ENCODE measurements around the gene ALK. TPM values are rescaled to one million over a fixed set of nuclear protein-coding genes. Genes with fewer than 3 reads are reported as not detected.

ALK gene
- polyA plus RNA-seq, 3 donors = not detected

DNA sequence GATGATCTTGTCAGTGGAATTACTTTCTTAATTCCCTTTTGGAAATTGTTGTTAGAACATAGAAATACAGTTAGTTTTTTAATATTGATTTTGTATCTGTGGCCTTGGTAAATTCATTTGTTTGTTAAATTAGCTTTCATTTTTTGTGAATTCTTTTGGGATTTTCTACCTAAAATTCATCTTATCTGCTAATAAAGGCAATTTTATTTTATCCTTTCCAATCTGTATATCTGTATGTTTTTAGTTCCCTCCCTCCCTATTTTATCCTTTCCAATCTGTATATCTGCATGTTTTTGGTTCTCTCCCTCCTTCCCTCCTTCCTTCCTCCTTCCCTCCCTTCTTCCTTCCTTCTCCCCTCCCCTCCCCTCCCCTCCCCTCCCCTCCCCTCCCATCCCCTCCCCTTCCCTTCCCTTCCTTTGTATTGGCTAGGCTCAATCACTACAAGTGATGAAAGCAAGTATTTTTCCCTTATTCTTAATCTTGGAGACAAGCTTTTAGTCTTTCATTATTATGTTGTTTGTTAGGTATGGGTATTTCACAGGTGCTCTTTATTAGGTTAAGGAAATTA lies 244.4 kb downstream of the ALK start:
- H3K27me3 Mint-ChIP-seq (ENCODE audit: low read depth in 3 of 3) = peaks cover 1 to 2% (median 1%) of the 10 kb centered on the region in 3 donors
- H3K4me2 ChIP-seq (replicated peaks; ENCODE audit: extremely low read depth, low read length, poor library complexity, severe bottlenecking) = no peak overlapping the region
- H3K4me1 Mint-ChIP-seq = no peaks in the 10 kb centered on the region
- no peaks in the 10 kb centered on the region for H3K36me3 Mint-ChIP-seq
- DNase-seq = no peak
- no peaks in the 10 kb centered on the region for H4K20me1 ChIP-seq (ENCODE audit: insufficient read depth, low read length)
- no peaks in the 10 kb centered on the region for H3K27me3 ChIP-seq (ENCODE audit: control insufficient read depth in 2 of 2, insufficient read depth in 2 of 2, low read length in 2 of 2)
- no peaks in the 10 kb centered on the region for H3K4me1 ChIP-seq (ENCODE audit: control insufficient read depth in 1 of 2, insufficient read depth in 2 of 2, low read length in 2 of 2)
- no peak overlapping the region for H3K4me3 Mint-ChIP-seq
- no peaks in the 10 kb centered on the region for H3K9me3 ChIP-seq (replicated peaks in 1 of 2; ENCODE audit: control insufficient read depth in 1 of 2, insufficient read depth in 1 of 2, low read length in 2 of 2)
- no peaks in the 10 kb centered on the region for H3K36me3 ChIP-seq (replicated peaks in 1 of 2; ENCODE audit: control insufficient read depth in 1 of 2, insufficient read depth in 2 of 2, low read length in 2 of 2)
- no peak overlapping the region for H2AFZ ChIP-seq (ENCODE audit: insufficient read depth, low read depth, low read length, poor library complexity, severe bottlenecking)
- no peak overlapping the region for H3K27ac Mint-ChIP-seq
- peaks cover 0 to 6% (median 2%) of the 10 kb centered on the region in 7 donors for H3K9me3 Mint-ChIP-seq
- no peak overlapping the region for H3K27ac ChIP-seq (ENCODE audit: low read depth in 1 of 2, low read length in 2 of 2)
- TF ChIP-seq, protein P1, sequence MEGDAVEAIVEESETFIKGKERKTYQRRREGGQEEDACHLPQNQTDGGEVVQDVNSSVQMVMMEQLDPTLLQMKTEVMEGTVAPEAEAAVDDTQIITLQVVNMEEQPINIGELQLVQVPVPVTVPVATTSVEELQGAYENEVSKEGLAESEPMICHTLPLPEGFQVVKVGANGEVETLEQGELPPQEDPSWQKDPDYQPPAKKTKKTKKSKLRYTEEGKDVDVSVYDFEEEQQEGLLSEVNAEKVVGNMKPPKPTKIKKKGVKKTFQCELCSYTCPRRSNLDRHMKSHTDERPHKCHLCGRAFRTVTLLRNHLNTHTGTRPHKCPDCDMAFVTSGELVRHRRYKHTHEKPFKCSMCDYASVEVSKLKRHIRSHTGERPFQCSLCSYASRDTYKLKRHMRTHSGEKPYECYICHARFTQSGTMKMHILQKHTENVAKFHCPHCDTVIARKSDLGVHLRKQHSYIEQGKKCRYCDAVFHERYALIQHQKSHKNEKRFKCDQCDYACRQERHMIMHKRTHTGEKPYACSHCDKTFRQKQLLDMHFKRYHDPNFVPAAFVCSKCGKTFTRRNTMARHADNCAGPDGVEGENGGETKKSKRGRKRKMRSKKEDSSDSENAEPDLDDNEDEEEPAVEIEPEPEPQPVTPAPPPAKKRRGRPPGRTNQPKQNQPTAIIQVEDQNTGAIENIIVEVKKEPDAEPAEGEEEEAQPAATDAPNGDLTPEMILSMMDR (IDR thresholded peaks at IDR 0.05) = no peak
- H3K79me2 ChIP-seq (ENCODE audit: insufficient read depth, low read length) = no peaks in the 10 kb centered on the region
- no peak overlapping the region for H3K9ac ChIP-seq (ENCODE audit: insufficient read depth, low read length, poor library complexity, severe bottlenecking)
- intact Hi-C loops (cut with micrococcal nuclease) = no loop called here
- H3K4me3 ChIP-seq (replicated peaks in 1 of 3; ENCODE audit: low read depth in 2 of 3, low read length in 3 of 3) = no peak overlapping the region

DNA sequence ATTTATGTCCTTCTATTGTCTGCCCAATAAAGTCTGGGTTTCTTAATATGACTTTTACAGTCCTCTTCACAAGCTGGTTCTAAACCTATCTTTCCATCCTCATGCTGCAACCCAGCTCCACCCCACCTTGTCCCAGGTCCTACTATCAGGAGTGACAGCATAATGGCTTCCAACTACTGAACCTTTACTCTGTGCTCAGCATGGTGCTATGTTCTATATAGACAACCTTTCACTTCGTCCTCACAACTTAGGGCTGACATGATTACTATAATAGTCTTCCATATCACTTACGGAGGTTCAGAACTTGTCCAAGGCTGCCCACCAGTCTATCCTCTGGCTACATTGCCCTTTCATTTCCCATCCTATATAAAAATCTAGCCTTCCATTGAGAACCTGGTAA lies 256.8 kb downstream of the ALK start:
- H3K9me3 ChIP-seq (replicated peaks in 1 of 2; ENCODE audit: control insufficient read depth in 1 of 2, insufficient read depth in 1 of 2, low read length in 2 of 2) = no peaks in the 10 kb centered on the region
- H3K9ac ChIP-seq (ENCODE audit: insufficient read depth, low read length, poor library complexity, severe bottlenecking) = no peak overlapping the region
- TF ChIP-seq, protein P1 (IDR thresholded peaks at IDR 0.05) = no peak
- H3K4me3 Mint-ChIP-seq = no peak overlapping the region
- no peak for DNase-seq
- no peak overlapping the region for H2AFZ ChIP-seq (ENCODE audit: insufficient read depth, low read depth, low read length, poor library complexity, severe bottlenecking)
- no peaks in the 10 kb centered on the region for H3K4me1 Mint-ChIP-seq
- no peaks in the 10 kb centered on the region for H3K4me1 ChIP-seq (ENCODE audit: control insufficient read depth in 1 of 2, insufficient read depth in 2 of 2, low read length in 2 of 2)
- no peaks in the 10 kb centered on the region for H4K20me1 ChIP-seq (ENCODE audit: insufficient read depth, low read length)
- H3K36me3 ChIP-seq (replicated peaks in 1 of 2; ENCODE audit: control insufficient read depth in 1 of 2, insufficient read depth in 2 of 2, low read length in 2 of 2) = no peaks in the 10 kb centered on the region
- H3K4me2 ChIP-seq (replicated peaks; ENCODE audit: extremely low read depth, low read length, poor library complexity, severe bottlenecking) = no peak overlapping the region
- no peaks in the 10 kb centered on the region for H3K27me3 ChIP-seq (ENCODE audit: control insufficient read depth in 2 of 2, insufficient read depth in 2 of 2, low read length in 2 of 2)
- H3K79me2 ChIP-seq (ENCODE audit: insufficient read depth, low read length) = no peaks in the 10 kb centered on the region
- H3K27ac Mint-ChIP-seq = no peak overlapping the region
- WGBS (ENCODE audit: insufficient coverage) = 100% methylated on average over 2 of the region's 2 CpGs
- H3K36me3 Mint-ChIP-seq = no peaks in the 10 kb centered on the region
- H3K4me3 ChIP-seq (replicated peaks in 1 of 3; ENCODE audit: low read depth in 2 of 3, low read length in 3 of 3) = no peak overlapping the region
- no peak overlapping the region for H3K27ac ChIP-seq (ENCODE audit: low read depth in 1 of 2, low read length in 2 of 2)
- intact Hi-C loops (cut with micrococcal nuclease) = no loop called here
- H3K9me3 Mint-ChIP-seq = peaks cover 0 to 10% (median 5%) of the 10 kb centered on the region in 7 donors
- H3K27me3 Mint-ChIP-seq (ENCODE audit: low read depth in 3 of 3) = peaks cover 1 to 5% (median 2%) of the 10 kb centered on the region in 3 donors

Data from CD14-positive monocyte (primary cell).